CD4-positive, alpha-beta T cell (primary cell): ENCODE measurements around the gene MAP3K5. TPM values are rescaled to one million over a fixed set of nuclear protein-coding genes. Genes with fewer than 3 reads are reported as not detected.

Source experiments
- ATAC-seq: fragments of 200-7000 bp; cut with Tn5 transposase; one replicate; pipeline ENCODE4 v1.10.0; 2022; ENCODE audit warnings: mild to moderate bottlenecking; ENCODE audit not compliant: poor library complexity
- CTCF ChIA-PET: fragments of 350-600 bp; sonication (Branson Sonifier 250); formaldehyde crosslinking; loops from one replicate; lab custom pipeline; 2021; ENCODE audit warnings: antibody characterized with exemption, inconsistent platforms; lab: Charles Lee
- POLR2A ChIA-PET: fragments of 350-600 bp; sonication (Branson Sonifier 250); formaldehyde crosslinking; loops from one replicate; lab custom pipeline; 2021; ENCODE audit warnings: antibody characterized with exemption, inconsistent platforms; lab: Charles Lee
- DNase-seq, 14 experiments: peaks; one replicate each; pipeline ENCODE4 v3.0.0-alpha.2; 2013 to 2020; ENCODE audit warnings: mixed read lengths in 2 of 14
- H3K27ac ChIP-seq, 2 donors: one replicate each; pipeline versions ENCODE4 v1.5.1 to v1.7.0; 2013; ENCODE audit warnings: low read length in 2 of 2, low read depth in 1 of 2, mild to moderate bottlenecking in 1 of 2
- H3K27me3 ChIP-seq, 2 experiments: 1 replicate in 1 of 2; 2 replicates in 1 of 2; pipeline versions ENCODE4 v1.6.1 to v1.7.0; 2013; ENCODE audit warnings: low read length in 2 of 2, control low read depth in 1 of 2, mild to moderate bottlenecking in 1 of 2, moderate library complexity in 1 of 2; ENCODE audit not compliant: insufficient read depth in 2 of 2, control insufficient read depth in 1 of 2
- H3K36me3 ChIP-seq: one replicate; pipeline ENCODE4 v1.6.1; 2013; ENCODE audit warnings: low read length, control low read depth; ENCODE audit not compliant: insufficient read depth
- H3K4me1 ChIP-seq: one replicate; pipeline ENCODE4 v1.6.1; 2013; ENCODE audit warnings: low read length, control low read depth; ENCODE audit not compliant: insufficient read depth
- H3K4me3 ChIP-seq: one replicate; pipeline ENCODE4 v1.5.1; 2013; ENCODE audit warnings: mild to moderate bottlenecking, low read length, moderate library complexity
- H3K9me3 ChIP-seq, 2 experiments: 1 replicate in 1 of 2; 2 replicates in 1 of 2; pipeline versions ENCODE4 v1.6.1 to v1.7.0; 2013; ENCODE audit warnings: low read length in 2 of 2, mild to moderate bottlenecking in 2 of 2, control low read depth in 1 of 2, moderate library complexity in 1 of 2; ENCODE audit not compliant: control insufficient read depth in 1 of 2, insufficient read depth in 1 of 2
- H3K27ac Mint-ChIP-seq: one replicate; pipeline ENCODE4 v1.8.0; 2020; ENCODE audit warnings: mixed read lengths
- H3K27me3 Mint-ChIP-seq: one replicate; pipeline ENCODE4 v1.8.0; 2021; ENCODE audit warnings: mixed read lengths
- H3K36me3 Mint-ChIP-seq: one replicate; pipeline ENCODE4 v1.8.0; 2021; ENCODE audit warnings: low read depth, mixed read lengths
- H3K4me1 Mint-ChIP-seq: one replicate; pipeline ENCODE4 v1.8.0; 2021; ENCODE audit warnings: low read depth, mixed read lengths
- H3K4me3 Mint-ChIP-seq: one replicate; pipeline ENCODE4 v1.8.0; 2020; ENCODE audit warnings: mild to moderate bottlenecking, mixed read lengths
- H3K9me3 Mint-ChIP-seq: one replicate; pipeline ENCODE4 v1.8.0; 2020; ENCODE audit warnings: mixed read lengths
- CTCF ChIP-seq: fragments of 200-600 bp; IDR thresholded peaks from one replicate; pipeline ENCODE4 v1.8.0; 2022; ENCODE audit warnings: antibody characterized with exemption, mild to moderate bottlenecking
- intact Hi-C, 2 experiments: fragments of 100-400 bp; cut with DNase I in 1 of 2; cut with micrococcal nuclease in 1 of 2; formaldehyde crosslinking; loops; one replicate each; pipeline versions ENCODE4 v1.15.1 to v1.9.0; 2023 to 2025; cut with DNase I, micrococcal nuclease
- total RNA-seq, 174 experiments: library from RNA in 2 of 174; stranded (reverse) in 2 of 174; gene quantifications; one replicate each; pipeline ENCODE4 v1.2.3 and lab custom pipeline; 2021 to 2026

The MAP3K5 gene
- total RNA-seq, 2 experiments from 2014 or later = 12.9 to 14.1 TPM

GRCh38 chr6:136641166-136641565, 151.1 kb downstream of the MAP3K5 start:
- Mint-ChIP-seq H3K36me3 (peaks cover 31% of the 10 kb centered on the region), H3K4me3 (no peak overlapping the region), H3K27ac (no peak overlapping the region), H3K4me1 (no peaks in the 10 kb centered on the region), H3K9me3 (no peaks in the 10 kb centered on the region), H3K27me3 (no peaks in the 10 kb centered on the region)
- DNase-seq (no peak), ATAC-seq (no peak)
- no peak for TF ChIP-seq CTCF
- H3K9me3 ChIP-seq = no peaks in the 10 kb centered on the region
- H3K27ac ChIP-seq = no peak overlapping the region
- peaks cover 40% of the 10 kb centered on the region for H3K36me3 ChIP-seq
- peaks cover 5% of the 10 kb centered on the region for H3K4me1 ChIP-seq
- intact Hi-C loops = no loop called here
- H3K27me3 ChIP-seq = no peaks in the 10 kb centered on the region
- POLR2A ChIA-PET = interaction anchor here (0.7 to 1.3 kb wide), 3 partner anchors 90 to 151 kb away, joined by 3 to 8 read pairs (median 6); partner anchors contain the start of gene MAP3K5
- CTCF ChIA-PET = interaction anchor here (1.6 to 9.8 kb wide), 3 partner anchors 150 to 269 kb away, joined by 3 to 224 read pairs (median 4); partner anchors contain the start of gene MAP3K5
- H3K4me3 ChIP-seq = no peak overlapping the region

GRCh38 chr6:136640132-136640915, 152.0 kb downstream of the MAP3K5 start:
- Histone ChIP-seq H3K4me3 (no peak overlapping the region), H3K4me1 (peaks cover 5% of the 10 kb centered on the region), H3K36me3 (peaks cover 46% of the 10 kb centered on the region), H3K27me3 (no peaks in the 10 kb centered on the region), H3K9me3 (no peaks in the 10 kb centered on the region), H3K27ac (no peak overlapping the region)
- DNase-seq (no peak), ATAC-seq (no peak)
- ChIA-PET POLR2A (interaction anchor here (1.3 kb wide), 1 partner anchor 152 kb away, joined by 6 read pairs; the partner anchor contains the start of gene MAP3K5), CTCF (interaction anchor here (1.6 to 9.8 kb wide), 3 partner anchors 151 to 269 kb away, joined by 3 to 224 read pairs (median 4); partner anchors contain the start of gene MAP3K5)
- Mint-ChIP-seq H3K4me1 (no peaks in the 10 kb centered on the region), H3K4me3 (no peak overlapping the region), H3K36me3 (peaks cover 34% of the 10 kb centered on the region), H3K27ac (no peak overlapping the region), H3K9me3 (no peaks in the 10 kb centered on the region), H3K27me3 (no peaks in the 10 kb centered on the region)
- TF ChIP-seq CTCF = no peak
- intact Hi-C loops = no loop called here

- TF ChIP-seq CTCF = no peak
- ATAC-seq (no peak), DNase-seq (no peak)
- H3K27me3 ChIP-seq = no peaks in the 10 kb centered on the region
- peaks cover 34% of the 10 kb centered on the region for H3K36me3 Mint-ChIP-seq
- H3K27ac Mint-ChIP-seq = no peak overlapping the region
- no peaks in the 10 kb centered on the region for H3K9me3 ChIP-seq
- H3K36me3 ChIP-seq = peaks cover 46% of the 10 kb centered on the region
- CTCF ChIA-PET = interaction anchor here (1.6 to 9.8 kb wide), 2 partner anchors 152 to 184 kb away, joined by 3 to 224 read pairs; partner anchors contain the start of gene MAP3K5
- H3K4me1 ChIP-seq = peaks cover 5% of the 10 kb centered on the region
- no peak overlapping the region for H3K4me3 ChIP-seq
- POLR2A ChIA-PET = interaction anchor here (1.3 kb wide), 1 partner anchor 153 kb away, joined by 6 read pairs; the partner anchor contains the start of gene MAP3K5
- no peak overlapping the region for H3K4me3 Mint-ChIP-seq
- no peaks in the 10 kb centered on the region for H3K27me3 Mint-ChIP-seq
- no peaks in the 10 kb centered on the region for H3K4me1 Mint-ChIP-seq
- H3K27ac ChIP-seq = no peak overlapping the region
- intact Hi-C loops = no loop called here
- H3K9me3 Mint-ChIP-seq = no peaks in the 10 kb centered on the region
Observed at GRCh38 chr6:136639702-136640101, 152.6 kb downstream of the MAP3K5 start.
